Left lung (tissue), 10 donors: ENCODE results near the gene SMTNL2. TPM values are rescaled to one million over a fixed set of nuclear protein-coding genes. Genes with fewer than 3 reads are reported as not detected.
A peak's percentile ranks its signal among the peaks of the same experiment; 100 is the strongest.

Source experiments
- ATAC-seq: fragments of 200-7000 bp; cut with Tn5 transposase; one replicate; pipeline ENCODE4 v1.9.1; 2020; ENCODE audit warnings: moderate library complexity
- DNase-seq, 4 donors: peaks; one replicate each; pipeline ENCODE4 v3.0.0-alpha.2; 2013 to 2020
- H3K27ac ChIP-seq, 2 donors: fragments of 200-600 bp; sonication (generic) in 1 of 2; one replicate each; pipeline versions ENCODE4 v1.5.0 to v1.8.0; 2020 to 2021
- H3K27me3 ChIP-seq, 2 donors: fragments of 200-600 bp; sonication (generic) in 1 of 2; one replicate each; pipeline versions ENCODE4 v1.5.0 to v1.8.0; 2020 to 2021
- H3K36me3 ChIP-seq, 2 donors: fragments of 200-600 bp; sonication (generic) in 1 of 2; one replicate each; pipeline versions ENCODE4 v1.5.0 to v1.8.0; 2020 to 2021
- H3K4me1 ChIP-seq, 2 donors: fragments of 200-600 bp; one replicate each; pipeline ENCODE4 v1.8.0; 2021
- H3K4me3 ChIP-seq, 2 donors: fragments of 200-600 bp; sonication (generic) in 1 of 2; one replicate each; pipeline versions ENCODE4 v1.5.0 to v1.8.0; 2020 to 2021; ENCODE audit warnings: mild to moderate bottlenecking in 1 of 2
- H3K9me3 ChIP-seq, 2 donors: fragments of 200-600 bp; sonication (generic) in 1 of 2; one replicate each; pipeline versions ENCODE4 v1.5.0 to v1.8.0; 2020 to 2021
- CTCF ChIP-seq, 2 donors: fragments of 200-600 bp; sonication (generic) in 1 of 2; IDR thresholded peaks; one replicate each; pipeline versions ENCODE4 v1.5.0 to v1.8.0; 2021; ENCODE audit warnings: antibody characterized with exemption in 2 of 2
- intact Hi-C, 2 donors: fragments of 100-400 bp; cut with DNase I; formaldehyde crosslinking; loops; one replicate each; pipeline versions ENCODE4 v1.11.2 to v1.14.2; 2022
- polyA plus RNA-seq, 6 donors: library from polyadenylated mRNA; unstranded; fragments of 120-200 nt; gene quantifications; one replicate each; pipeline ENCODE4 v1.2.1, GENCODE V29; 2013; ENCODE audit not compliant: insufficient read length in 6 of 6
- total RNA-seq, 2 donors: library from RNA; stranded (reverse); fragmentation: NEBNext Ultra II Directional; extraction: Animal tissue kit (Norgen Biotek cat#: 25700); gene quantifications; one replicate each; pipeline ENCODE4 v1.2.1, GENCODE V29; 2021
- donor health status: DM: no; HTN: yes; CAD: no.
- donor health status: DM: no; HTN: no; CAD: no.

The SMTNL2 gene
- total and polyA plus RNA-seq, 8 donors, result 5.5 to 25.8 (median 21.2) TPM

DNA sequence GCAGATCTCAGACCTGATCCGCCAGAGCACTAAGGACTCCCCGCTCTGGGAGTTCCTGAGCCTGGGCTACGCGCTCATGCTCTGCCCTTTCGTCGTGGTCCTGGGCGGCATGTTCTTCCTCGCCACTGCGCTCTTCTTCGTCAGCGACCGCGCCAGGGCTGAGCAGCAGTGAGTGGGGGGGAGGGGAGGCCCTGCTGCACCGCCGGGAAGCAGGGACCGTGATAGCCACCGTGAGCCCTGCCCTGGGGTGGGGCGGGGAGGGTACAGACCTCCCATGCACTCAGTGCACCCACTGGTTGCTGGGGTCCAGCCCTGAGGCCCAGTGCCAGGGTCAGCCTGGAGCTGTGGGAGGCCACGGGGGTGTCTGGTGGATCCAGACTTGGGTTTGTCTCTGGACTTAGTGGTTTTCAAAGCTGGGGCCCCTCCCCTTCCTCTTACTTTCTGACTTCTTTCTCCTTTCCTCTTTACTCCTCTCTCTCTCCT is 48.0 kb upstream of the SMTNL2 start:
- DNase-seq, result no peak
- Histone ChIP-seq H3K4me1 (peaks cover 10 to 93% of the 10 kb centered on the region in 2 donors), H3K27me3 (no peaks in the 10 kb centered on the region), H3K36me3 (peaks cover 0 to 49% of the 10 kb centered on the region in 2 donors), H3K27ac (peak overlapping the region; percentile 48 to 74), H3K4me3 (no peak overlapping the region), H3K9me3 (no peaks in the 10 kb centered on the region)
- TF ChIP-seq CTCF (IDR thresholded peaks at IDR 0.05), result no peak
- intact Hi-C loops, result no loop called here
- ATAC-seq, result no peak

- TF ChIP-seq CTCF (IDR thresholded peaks at IDR 0.05), result no peak
- Histone ChIP-seq H3K4me1 (peaks cover 10 to 90% of the 10 kb centered on the region in 2 donors), H3K27ac (peak overlapping the region; percentile 48 to 74), H3K27me3 (no peaks in the 10 kb centered on the region), H3K36me3 (peaks cover 0 to 55% of the 10 kb centered on the region in 2 donors), H3K4me3 (no peak overlapping the region), H3K9me3 (no peaks in the 10 kb centered on the region)
- intact Hi-C loops, result no loop called here
- DNase-seq (no peak), ATAC-seq (peak; percentile 4)
Observed at GRCh38 chr17:4536742-4537411, 47.5 kb upstream of the SMTNL2 start.

GRCh38 chr17:4537451-4538235 is 46.7 kb upstream of the SMTNL2 start:
- Histone ChIP-seq H3K36me3 (peaks cover 0 to 62% of the 10 kb centered on the region in 2 donors), H3K4me1 (peaks cover 10 to 84% of the 10 kb centered on the region in 2 donors), H3K9me3 (no peaks in the 10 kb centered on the region), H3K27me3 (no peaks in the 10 kb centered on the region), H3K4me3 (no peak overlapping the region), H3K27ac (peak overlapping the region; percentile 44 to 74)
- no peak for ATAC-seq
- no peak for TF ChIP-seq CTCF (IDR thresholded peaks at IDR 0.05)
- intact Hi-C loops, result no loop called here
- no peak for DNase-seq

- DNase-seq, result peak in 1 of 4 donors; percentile 40
- no peak for TF ChIP-seq CTCF (IDR thresholded peaks at IDR 0.05)
- ATAC-seq, result no peak
- peak overlapping the region in 1 of 2 donors; percentile 74 for H3K27ac ChIP-seq
- H3K4me1 ChIP-seq, result peaks cover 9 to 77% of the 10 kb centered on the region in 2 donors
- peaks cover 0 to 62% of the 10 kb centered on the region in 2 donors for H3K36me3 ChIP-seq
- H3K27me3 ChIP-seq, result no peaks in the 10 kb centered on the region
- H3K4me3 ChIP-seq, result no peak overlapping the region
- intact Hi-C loops, result no loop called here
- no peaks in the 10 kb centered on the region for H3K9me3 ChIP-seq
Observed at GRCh38 chr17:4538236-4539002, 45.9 kb upstream of the SMTNL2 start.
